ENCODE results near the gene NCAPD3.
A peak's percentile ranks its signal among the peaks of the same experiment; 100 is the strongest.

Gene NCAPD3

GRCh38 chr11:134131628-134132244 lies 92.0 kb downstream of the NCAPD3 start:
- TF ChIP-seq GATA2 (IDR thresholded peaks at IDR 0.05; ENCODE audit: low read depth, low read length) (no peak), GATA3 (IDR thresholded peaks at IDR 0.05; ENCODE audit: low read depth, low read length) (no peak)

DNA sequence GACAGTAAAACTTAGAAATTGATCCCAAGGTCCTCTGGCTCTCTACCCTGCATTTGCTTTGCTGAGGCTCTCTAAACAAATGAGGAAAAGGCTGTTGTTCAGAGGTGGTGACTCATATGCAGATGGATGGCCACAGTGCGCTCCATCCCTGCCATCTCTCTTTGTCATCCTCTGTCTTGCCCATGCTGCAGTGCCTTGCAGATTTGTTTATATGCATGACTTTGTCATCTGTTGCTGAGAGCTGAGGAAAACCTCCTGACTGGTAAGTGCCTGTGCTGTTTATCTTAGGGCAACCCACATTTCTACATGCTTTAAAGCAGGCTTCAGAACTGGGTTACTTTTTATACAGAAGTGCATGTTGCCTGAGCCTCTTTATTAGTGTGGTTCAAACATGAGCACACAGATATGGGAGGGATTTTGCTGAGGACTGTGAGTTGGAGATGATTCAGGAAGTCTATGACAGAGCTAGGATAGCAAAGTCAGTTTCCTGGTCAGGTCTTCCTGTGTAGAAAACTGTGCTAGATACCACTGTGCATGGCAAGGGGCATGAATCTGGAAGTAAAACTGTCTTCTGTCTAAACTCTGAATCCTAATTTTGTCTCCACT lies 97.4 kb downstream of the NCAPD3 start:
- TF ChIP-seq GATA2 (IDR thresholded peaks at IDR 0.05; ENCODE audit: low read depth, low read length) (no peak), GATA3 (IDR thresholded peaks at IDR 0.05; ENCODE audit: low read depth, low read length) (no peak)

DNA sequence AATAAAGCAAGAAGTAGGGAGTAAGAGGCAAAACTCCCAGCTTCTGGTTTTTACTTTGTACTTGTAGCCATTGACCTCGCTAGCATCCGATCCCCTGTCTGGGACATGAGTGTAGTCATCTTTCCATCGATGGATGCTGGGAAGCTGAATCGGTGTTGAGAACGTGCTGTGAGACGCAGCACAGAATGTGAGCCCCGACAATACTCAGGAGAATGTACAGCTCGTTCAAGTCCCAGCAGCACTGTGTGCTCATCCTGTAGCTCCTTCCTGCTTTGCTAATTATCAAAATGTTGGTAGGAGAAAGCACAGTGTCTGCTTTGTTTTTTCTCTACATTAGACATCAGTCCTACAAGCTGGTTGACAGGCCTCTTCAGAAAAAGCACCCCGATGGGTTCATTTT lies 98.3 kb downstream of the NCAPD3 start:
- no peak for TF ChIP-seq GATA3 (IDR thresholded peaks at IDR 0.05; ENCODE audit: low read depth, low read length)
- no peak for TF ChIP-seq GATA2 (IDR thresholded peaks at IDR 0.05; ENCODE audit: low read depth, low read length)

DNA sequence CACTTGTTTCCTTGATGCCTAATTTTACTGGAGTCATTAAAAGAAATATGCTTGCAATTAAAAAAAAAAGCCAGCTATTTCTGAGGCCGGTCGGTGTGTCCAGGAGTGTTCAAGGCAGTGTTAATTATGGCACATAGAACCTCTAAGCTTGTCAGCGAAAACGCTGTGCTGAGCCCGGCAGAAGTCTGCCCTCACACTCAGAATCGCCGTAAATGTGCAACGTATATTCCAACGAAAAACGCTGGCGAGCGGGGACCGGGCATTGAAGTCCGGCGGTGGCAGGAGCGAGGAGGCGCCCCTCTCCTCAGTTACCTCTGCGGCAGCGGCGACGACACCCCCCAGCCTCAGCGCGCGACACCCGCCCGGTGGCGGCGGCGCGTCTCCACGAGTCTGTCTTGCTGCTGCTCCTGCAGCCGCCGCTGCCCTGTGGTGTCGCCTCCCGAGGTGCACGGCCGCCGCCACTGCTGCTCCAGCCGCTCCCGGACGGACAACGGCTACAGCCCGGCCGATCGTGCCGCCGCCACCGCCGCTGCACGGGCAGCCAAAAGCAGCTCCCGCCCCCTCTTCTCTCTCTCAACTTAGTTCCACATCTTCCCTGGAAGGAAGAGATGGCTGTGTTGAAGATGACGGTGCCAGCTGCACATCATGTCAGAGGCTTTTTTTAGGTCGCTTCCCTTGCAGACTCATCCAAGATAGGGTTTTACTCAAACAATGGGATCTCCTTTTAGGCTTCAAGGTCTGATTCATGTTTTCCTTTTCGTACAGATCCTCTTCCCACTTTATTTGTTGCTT lies 98.9 kb downstream of the NCAPD3 start:
- no peak for TF ChIP-seq GATA3 (IDR thresholded peaks at IDR 0.05; ENCODE audit: low read depth, low read length)
- no peak for TF ChIP-seq GATA2 (IDR thresholded peaks at IDR 0.05; ENCODE audit: low read depth, low read length)

- TF ChIP-seq GATA2 (IDR thresholded peaks at IDR 0.05; ENCODE audit: low read depth, low read length) (peak; percentile 94), GATA3 (IDR thresholded peaks at IDR 0.05; ENCODE audit: low read depth, low read length) (peak; percentile 92)
Observed at GRCh38 chr11:134120921-134121526, 102.7 kb downstream of the NCAPD3 start.

GRCh38 chr11:134120143-134120850 lies 103.5 kb downstream of the NCAPD3 start:
- TF ChIP-seq GATA2 (IDR thresholded peaks at IDR 0.05; ENCODE audit: low read depth, low read length) (no peak), GATA3 (IDR thresholded peaks at IDR 0.05; ENCODE audit: low read depth, low read length) (no peak)

DNA sequence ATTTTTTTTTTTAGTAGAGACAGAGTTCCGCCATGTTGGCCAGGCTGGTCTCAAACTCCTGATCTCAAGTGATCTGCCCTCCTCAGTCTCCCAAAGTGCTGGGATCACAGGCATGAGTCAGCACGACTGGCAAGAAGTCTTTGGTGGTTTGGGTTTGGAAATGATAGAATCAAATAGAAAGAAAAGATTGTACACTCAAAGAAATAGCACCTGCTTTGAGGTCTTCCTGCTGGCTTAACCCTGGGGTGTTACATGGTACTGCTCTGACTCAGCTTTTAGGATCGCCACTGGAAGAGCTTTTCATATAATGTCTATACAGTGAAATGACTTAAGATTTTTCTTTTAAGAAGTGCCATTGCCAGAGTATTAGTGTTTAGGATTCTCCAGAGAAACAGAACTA lies 104.7 kb downstream of the NCAPD3 start:
- TF ChIP-seq GATA2 (IDR thresholded peaks at IDR 0.05; ENCODE audit: low read depth, low read length) (no peak), GATA3 (IDR thresholded peaks at IDR 0.05; ENCODE audit: low read depth, low read length) (no peak)

DNA sequence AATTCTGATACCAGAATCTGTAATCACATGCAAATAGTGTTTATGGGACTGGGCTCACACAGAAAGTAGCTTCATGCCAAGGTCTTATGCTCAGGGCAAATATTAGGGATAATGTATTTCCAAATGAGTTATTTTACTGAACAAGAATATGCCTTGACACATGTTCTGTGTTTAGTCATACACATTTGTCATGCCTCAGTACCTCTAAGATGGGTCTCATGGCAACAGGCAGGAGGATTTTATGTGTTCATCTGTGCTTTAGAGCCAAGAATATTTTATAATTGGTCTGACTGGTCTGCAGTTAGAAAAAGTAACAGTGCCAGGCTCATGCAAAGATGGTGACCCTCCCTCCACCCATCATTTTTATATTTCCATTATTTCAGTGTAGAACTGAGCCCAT lies 105.8 kb downstream of the NCAPD3 start:
- TF ChIP-seq GATA2 (IDR thresholded peaks at IDR 0.05; ENCODE audit: low read depth, low read length), result no peak

GRCh38 chr11:134116210-134116609 lies 107.6 kb downstream of the NCAPD3 start:
- TF ChIP-seq GATA3 (IDR thresholded peaks at IDR 0.05; ENCODE audit: low read depth, low read length) (no peak), GATA2 (IDR thresholded peaks at IDR 0.05; ENCODE audit: low read depth, low read length) (no peak)

- TF ChIP-seq GATA3 (IDR thresholded peaks at IDR 0.05; ENCODE audit: low read depth, low read length) (no peak), GATA2 (IDR thresholded peaks at IDR 0.05; ENCODE audit: low read depth, low read length) (no peak)
Observed at GRCh38 chr11:134110252-134110815, 113.4 kb downstream of the NCAPD3 start.

Data from SH-SY5Y (cell line).